ENCODE measurements around the gene DGCR2.

Gene DGCR2

GRCh38 chr22:19115628-19116027, 6.6 kb downstream of the DGCR2 start:
- no peak for DNase-seq
- TF ChIP-seq GATA1 (IDR thresholded peaks at IDR 0.05; ENCODE audit: low read depth, low read length) (no peak), POLR2A (IDR thresholded peaks at IDR 0.05; ENCODE audit: low read length) (no peak)

- no peak for DNase-seq
- TF ChIP-seq GATA1 (IDR thresholded peaks at IDR 0.05; ENCODE audit: low read depth, low read length) = no peak
- no peak for TF ChIP-seq POLR2A (IDR thresholded peaks at IDR 0.05; ENCODE audit: low read length)
Observed at GRCh38 chr22:19114984-19115552, 7.1 kb downstream of the DGCR2 start.

GRCh38 chr22:19113429-19113828, 8.8 kb downstream of the DGCR2 start:
- TF ChIP-seq POLR2A (IDR thresholded peaks at IDR 0.05; ENCODE audit: low read length) (no peak), GATA1 (IDR thresholded peaks at IDR 0.05; ENCODE audit: low read depth, low read length) (no peak)

GRCh38 chr22:19111584-19111983, 10.6 kb downstream of the DGCR2 start:
- DNase-seq = no peak
- TF ChIP-seq GATA1 (IDR thresholded peaks at IDR 0.05; ENCODE audit: low read depth, low read length) = no peak
- TF ChIP-seq POLR2A (IDR thresholded peaks at IDR 0.05; ENCODE audit: low read length) = no peak

More at GRCh38 chr22:19113429-19113828, 8.8 kb downstream of the DGCR2 start:
- no peak for DNase-seq

- DNase-seq = peak in 1 of 2 experiments; percentile 25
- TF ChIP-seq GATA1 (IDR thresholded peaks at IDR 0.05; ENCODE audit: low read depth, low read length) (no peak), POLR2A (IDR thresholded peaks at IDR 0.05; ENCODE audit: low read length) (no peak)
Observed at GRCh38 chr22:19111140-19111539, 11.1 kb downstream of the DGCR2 start.

- TF ChIP-seq POLR2A (IDR thresholded peaks at IDR 0.05; ENCODE audit: low read length) (no peak), GATA1 (IDR thresholded peaks at IDR 0.05; ENCODE audit: low read depth, low read length) (no peak)
- DNase-seq = peak in 1 of 2 experiments; percentile 25
Observed at GRCh38 chr22:19110646-19111045, 11.6 kb downstream of the DGCR2 start.

- TF ChIP-seq GATA1 (IDR thresholded peaks at IDR 0.05; ENCODE audit: low read depth, low read length) (no peak), POLR2A (IDR thresholded peaks at IDR 0.05; ENCODE audit: low read length) (no peak)
- DNase-seq = peak; percentile 64 to 70
Observed at GRCh38 chr22:19110064-19110458, 12.2 kb downstream of the DGCR2 start.

GRCh38 chr22:19109198-19110063, 12.8 kb downstream of the DGCR2 start:
- no peak for TF ChIP-seq GATA1 (IDR thresholded peaks at IDR 0.05; ENCODE audit: low read depth, low read length)
- no peak for TF ChIP-seq POLR2A (IDR thresholded peaks at IDR 0.05; ENCODE audit: low read length)

GRCh38 chr22:19108807-19109197, 13.4 kb downstream of the DGCR2 start:
- no peak for TF ChIP-seq GATA1 (IDR thresholded peaks at IDR 0.05; ENCODE audit: low read depth, low read length)
- no peak for TF ChIP-seq POLR2A (IDR thresholded peaks at IDR 0.05; ENCODE audit: low read length)
- DNase-seq = peak; percentile 39 to 64

More at GRCh38 chr22:19109198-19110063, 12.8 kb downstream of the DGCR2 start:
- peak; percentile 91 for DNase-seq

GRCh38 chr22:19107730-19108074, 14.5 kb downstream of the DGCR2 start:
- DNase-seq = no peak
- no peak for TF ChIP-seq GATA1 (IDR thresholded peaks at IDR 0.05; ENCODE audit: low read depth, low read length)
- no peak for TF ChIP-seq POLR2A (IDR thresholded peaks at IDR 0.05; ENCODE audit: low read length)

- DNase-seq = no peak
- TF ChIP-seq POLR2A (IDR thresholded peaks at IDR 0.05; ENCODE audit: low read length) = no peak
- TF ChIP-seq GATA1 (IDR thresholded peaks at IDR 0.05; ENCODE audit: low read depth, low read length) = no peak
Observed at GRCh38 chr22:19106886-19107729, 15.1 kb downstream of the DGCR2 start.

- no peak for TF ChIP-seq POLR2A (IDR thresholded peaks at IDR 0.05; ENCODE audit: low read length)
- no peak for TF ChIP-seq GATA1 (IDR thresholded peaks at IDR 0.05; ENCODE audit: low read depth, low read length)
- DNase-seq = peak; percentile 33 to 66
Observed at GRCh38 chr22:19105867-19106802, 16.1 kb downstream of the DGCR2 start.

GRCh38 chr22:19105456-19105855, 16.8 kb downstream of the DGCR2 start:
- no peak for TF ChIP-seq GATA1 (IDR thresholded peaks at IDR 0.05; ENCODE audit: low read depth, low read length)
- TF ChIP-seq POLR2A (IDR thresholded peaks at IDR 0.05; ENCODE audit: low read length) = no peak
- no peak for DNase-seq

Measured in erythroblast (primary cell).